Uterus (tissue), 2 donors: ENCODE data around the gene PSMA7.

Experiments used
- CTCF ChIP-seq, 4 experiments: fragments of 200-600 bp in 2 of 4; fragments of 450-650 bp in 2 of 4; sonication (generic) in 2 of 4; IDR thresholded peaks; one replicate each; pipeline ENCODE4 v1.5.1; 2016 to 2019; ENCODE audit warnings: antibody characterized with exemption in 4 of 4, mild to moderate bottlenecking in 2 of 4, moderate library complexity in 1 of 4
- POLR2A ChIP-seq, 2 donors: fragments of 450-650 bp; IDR thresholded peaks; one replicate each; pipeline ENCODE4 v1.6.1; 2016; ENCODE audit warnings: antibody characterized with exemption in 2 of 2, mild to moderate bottlenecking in 1 of 2, moderate library complexity in 1 of 2

- TF ChIP-seq CTCF (IDR thresholded peaks at IDR 0.05) (no peak), POLR2A (IDR thresholded peaks at IDR 0.05) (no peak)
These were observed 18.2 kb upstream of the PSMA7 start for GRCh38 chr20:62161347-62161746.
